Measurements from ENCODE around the gene PSTPIP1. TPM values are rescaled to one million over a fixed set of nuclear protein-coding genes. Genes with fewer than 3 reads are reported as not detected.

Gene PSTPIP1
- total RNA-seq, 6 experiments from 2014 or later = 1.2 to 4.9 (median 2.2) TPM

- no peak overlapping the region for H3K27ac ChIP-seq
- no peaks in the 10 kb centered on the region for H3K4me1 ChIP-seq
- 18% methylated on average over 9 of the region's 17 CpGs for WGBS (ENCODE audit: insufficient coverage, low coverage, low lambda C conversion rate, missing lambda C conversion rate)
- H3K36me3 ChIP-seq = no peaks in the 10 kb centered on the region
- H3K9me3 ChIP-seq = no peaks in the 10 kb centered on the region
- intact Hi-C loops (cut with DNase I) = loop anchor here in 1 of 2 donors (10.0 kb wide), 1 partner anchor 520 kb away; no protein-coding TSS in a partner anchor
- TF ChIP-seq CTCF (IDR thresholded peaks at IDR 0.05) (peak; percentile 83 to 97 (median 96)), POLR2A (IDR thresholded peaks at IDR 0.05) (no peak)
- ATAC-seq = peak; percentile 61 to 80 (median 74)
- H3K4me3 ChIP-seq = no peak overlapping the region
- H3K27me3 ChIP-seq = no peaks in the 10 kb centered on the region
- DNase-seq = peak; percentile 63 to 73 (median 72)
Measured at GRCh38 chr15:77024273-77025082, 29.6 kb downstream of the PSTPIP1 start.

GRCh38 chr15:77025083-77025901, 30.4 kb downstream of the PSTPIP1 start:
- WGBS (ENCODE audit: insufficient coverage, low coverage, low lambda C conversion rate, missing lambda C conversion rate) = 85% methylated on average over 8 of the region's 15 CpGs
- intact Hi-C loops (cut with DNase I) = loop anchor here in 1 of 2 donors (10.0 kb wide), 1 partner anchor 520 kb away; no protein-coding TSS in a partner anchor
- no peaks in the 10 kb centered on the region for H3K4me1 ChIP-seq
- DNase-seq (peak; percentile 10 to 40 (median 40)), ATAC-seq (no peak)
- H3K9me3 ChIP-seq = no peaks in the 10 kb centered on the region
- no peak overlapping the region for H3K4me3 ChIP-seq
- no peak overlapping the region for H3K27ac ChIP-seq
- no peaks in the 10 kb centered on the region for H3K27me3 ChIP-seq
- TF ChIP-seq POLR2A (IDR thresholded peaks at IDR 0.05) (no peak), CTCF (IDR thresholded peaks at IDR 0.05) (no peak)
- no peaks in the 10 kb centered on the region for H3K36me3 ChIP-seq

GRCh38 chr15:77025941-77026411, 31.1 kb downstream of the PSTPIP1 start:
- no peak overlapping the region for H3K27ac ChIP-seq
- H3K27me3 ChIP-seq = no peaks in the 10 kb centered on the region
- 60% methylated on average over 1 of the region's 4 CpGs for WGBS (ENCODE audit: insufficient coverage, low coverage, low lambda C conversion rate, missing lambda C conversion rate)
- intact Hi-C loops (cut with DNase I) = loop anchor here in 1 of 2 donors (10.0 kb wide), 1 partner anchor 519 kb away; no protein-coding TSS in a partner anchor
- H3K4me1 ChIP-seq = no peaks in the 10 kb centered on the region
- no peak overlapping the region for H3K4me3 ChIP-seq
- no peaks in the 10 kb centered on the region for H3K9me3 ChIP-seq
- DNase-seq = peak; percentile 14 to 39 (median 34)
- TF ChIP-seq CTCF (IDR thresholded peaks at IDR 0.05) = no peak
- TF ChIP-seq POLR2A (IDR thresholded peaks at IDR 0.05) = no peak
- no peaks in the 10 kb centered on the region for H3K36me3 ChIP-seq
- ATAC-seq = no peak

- Histone ChIP-seq H3K4me3 (no peak overlapping the region), H3K4me1 (no peaks in the 10 kb centered on the region), H3K27me3 (no peaks in the 10 kb centered on the region), H3K27ac (no peak overlapping the region), H3K9me3 (no peaks in the 10 kb centered on the region), H3K36me3 (no peaks in the 10 kb centered on the region)
- TF ChIP-seq POLR2A (IDR thresholded peaks at IDR 0.05) = no peak
- no peak for TF ChIP-seq CTCF (IDR thresholded peaks at IDR 0.05)
- WGBS (ENCODE audit: insufficient coverage, low coverage, low lambda C conversion rate, missing lambda C conversion rate) = no CpG with 5 or more reads among the region's 12 CpGs
- intact Hi-C loops (cut with DNase I) = loop anchor here in 1 of 2 donors (10.0 kb wide), 1 partner anchor 518 kb away; no protein-coding TSS in a partner anchor
- ATAC-seq (no peak), DNase-seq (peak; percentile 14 to 42 (median 27))
Measured at GRCh38 chr15:77026501-77027110, 31.7 kb downstream of the PSTPIP1 start.

Measured in right lobe of liver (tissue), 6 donors.